H9 (cell line): Measurements from ENCODE around the gene SAMM50. TPM values are rescaled to one million over a fixed set of nuclear protein-coding genes. Genes with fewer than 3 reads are reported as not detected.

ENCODE experiments used
- DNase-seq: peaks from one replicate; pipeline ENCODE4 v3.0.0-alpha.2; 2017
- H2AFZ ChIP-seq: one replicate; pipeline ENCODE4 v1.6.1; 2013; ENCODE audit warnings: mild to moderate bottlenecking, low read length, control low read depth, moderate library complexity
- H2AK5ac ChIP-seq: 2 replicates; pipeline ENCODE4 v1.6.1; 2013; ENCODE audit warnings: low read length, control low read depth, mixed read lengths; ENCODE audit not compliant: insufficient read length
- H2BK120ac ChIP-seq: one replicate; pipeline ENCODE4 v1.6.1; 2013; ENCODE audit warnings: low read depth, mild to moderate bottlenecking, low read length, control low read depth, inconsistent platforms; ENCODE audit not compliant: poor library complexity, severe bottlenecking
- H2BK12ac ChIP-seq: 2 replicates; pipeline ENCODE4 v1.6.1; 2013; ENCODE audit warnings: low read length, control low read depth, mixed read lengths, low read depth; ENCODE audit not compliant: insufficient read length
- H2BK15ac ChIP-seq: 2 replicates; pipeline ENCODE4 v1.6.1; 2013; ENCODE audit warnings: low read depth, low read length, control low read depth
- H2BK20ac ChIP-seq: one replicate; pipeline ENCODE4 v1.6.1; 2013; ENCODE audit warnings: low read depth, mild to moderate bottlenecking, low read length, control low read depth, inconsistent platforms; ENCODE audit not compliant: poor library complexity, severe bottlenecking
- H2BK5ac ChIP-seq: 2 replicates; pipeline ENCODE4 v1.6.1; 2013; ENCODE audit warnings: low read length, control low read depth, mixed read lengths; ENCODE audit not compliant: insufficient read length
- H3K14ac ChIP-seq: 2 replicates; pipeline ENCODE4 v1.6.1; 2013; ENCODE audit warnings: low read length, control low read depth; ENCODE audit not compliant: insufficient read depth
- H3K18ac ChIP-seq: 2 replicates; pipeline ENCODE4 v1.6.1; 2013; ENCODE audit warnings: low read depth, mild to moderate bottlenecking, mixed read lengths, low read length, control low read depth; ENCODE audit not compliant: insufficient read length
- H3K23ac ChIP-seq: 2 replicates; pipeline ENCODE4 v1.6.1; 2013; ENCODE audit warnings: low read length, control low read depth, mixed read lengths, low read depth; ENCODE audit not compliant: insufficient read length
- H3K23me2 ChIP-seq: 2 replicates; pipeline ENCODE4 v1.6.1; 2013; ENCODE audit warnings: low read depth, mild to moderate bottlenecking, mixed read lengths, low read length, control low read depth; ENCODE audit not compliant: insufficient read length, poor library complexity, severe bottlenecking
- H3K27ac ChIP-seq: 2 replicates; pipeline ENCODE4 v1.5.1; 2013; ENCODE audit warnings: low read length, control low read depth, mixed read lengths, low read depth; ENCODE audit not compliant: insufficient read length
- H3K27me3 ChIP-seq: 2 replicates; pipeline ENCODE4 v1.6.1; 2013; ENCODE audit warnings: low read length, control low read depth, inconsistent platforms; ENCODE audit not compliant: insufficient read depth
- H3K4ac ChIP-seq: 2 replicates; pipeline ENCODE4 v1.6.1; 2013; ENCODE audit warnings: low read depth, mild to moderate bottlenecking, control low read depth, inconsistent platforms, low read length, moderate library complexity
- H3K4me1 ChIP-seq: 2 replicates; pipeline ENCODE4 v1.6.1; 2013; ENCODE audit warnings: low read length, control low read depth, inconsistent platforms; ENCODE audit not compliant: insufficient read depth
- H3K4me2 ChIP-seq: 2 replicates; pipeline ENCODE4 v1.6.1; 2013; ENCODE audit warnings: low read length, control low read depth, mixed read lengths; ENCODE audit not compliant: insufficient read length, insufficient read depth
- H3K56ac ChIP-seq: 2 replicates; pipeline ENCODE4 v1.6.1; 2013; ENCODE audit warnings: low read depth, mild to moderate bottlenecking, mixed read lengths, low read length, control low read depth; ENCODE audit not compliant: insufficient read length
- H3K79me1 ChIP-seq: 2 replicates; pipeline ENCODE4 v1.6.1; 2013; ENCODE audit warnings: low read depth, mild to moderate bottlenecking, moderate library complexity, low read length, control low read depth, inconsistent platforms; ENCODE audit not compliant: insufficient read depth, poor library complexity, severe bottlenecking
- H3K79me2 ChIP-seq: 2 replicates; pipeline ENCODE4 v1.6.1; 2013; ENCODE audit warnings: low read length, control low read depth, inconsistent platforms; ENCODE audit not compliant: insufficient read depth
- H3K9ac ChIP-seq: 2 replicates; pipeline ENCODE4 v1.6.1; 2013; ENCODE audit warnings: low read length, control low read depth, mixed read lengths; ENCODE audit not compliant: insufficient read length; ENCODE audit errors: extremely low read depth
- H3K9me3 ChIP-seq: one replicate; pipeline ENCODE4 v1.6.1; 2013; ENCODE audit warnings: low read depth, low read length, inconsistent platforms; ENCODE audit not compliant: control insufficient read depth
- H3T11ph ChIP-seq: one replicate; pipeline ENCODE4 v1.6.1; 2013; ENCODE audit warnings: mild to moderate bottlenecking, low read length, control low read depth, inconsistent platforms
- H4K20me1 ChIP-seq: one replicate; pipeline ENCODE4 v1.6.1; 2013; ENCODE audit not compliant: control insufficient read depth, insufficient read length, insufficient read depth
- H4K5ac ChIP-seq: 2 replicates; pipeline ENCODE4 v1.6.1; 2013; ENCODE audit warnings: low read depth, mild to moderate bottlenecking, mixed read lengths, low read length, control low read depth; ENCODE audit not compliant: insufficient read length
- H4K8ac ChIP-seq: replicated peaks from 2 replicates; pipeline ENCODE4 v1.6.1; 2013; ENCODE audit warnings: low read length, control low read depth, mixed read lengths, low read depth; ENCODE audit not compliant: insufficient read length
- H4K91ac ChIP-seq: 2 replicates; pipeline ENCODE4 v1.6.1; 2013; ENCODE audit warnings: low read depth, mild to moderate bottlenecking, moderate library complexity, mixed read lengths, low read length, control low read depth; ENCODE audit not compliant: insufficient read length
- H3K27ac Mint-ChIP-seq, 3 experiments: 2 replicates in 2 of 3; 3 replicates in 1 of 3; pipeline ENCODE4 v1.8.0; 2020 to 2021; ENCODE audit warnings: mixed read lengths in 3 of 3, mild to moderate bottlenecking in 1 of 3, moderate library complexity in 1 of 3
- H3K27me3 Mint-ChIP-seq: 2 replicates; pipeline ENCODE4 v1.8.0; 2021; ENCODE audit warnings: low read depth, mild to moderate bottlenecking, moderate library complexity, mixed read lengths
- H3K36me3 Mint-ChIP-seq, 3 experiments: 2 replicates in 2 of 3; 3 replicates in 1 of 3; pipeline ENCODE4 v1.8.0; 2020 to 2021; ENCODE audit warnings: low read depth in 3 of 3, mixed read lengths in 3 of 3; ENCODE audit not compliant: insufficient read depth in 1 of 3
- H3K4me1 Mint-ChIP-seq, 2 experiments: 2 replicates each; pipeline ENCODE4 v1.8.0; 2020; ENCODE audit warnings: mixed read lengths in 2 of 2
- H3K4me3 Mint-ChIP-seq, 2 experiments: 2 replicates in 1 of 2; 3 replicates in 1 of 2; pipeline ENCODE4 v1.8.0; 2020 to 2021; ENCODE audit warnings: mild to moderate bottlenecking in 2 of 2, mixed read lengths in 2 of 2, moderate library complexity in 1 of 2
- H3K9me3 Mint-ChIP-seq, 2 experiments: 2 replicates in 1 of 2; 3 replicates in 1 of 2; pipeline ENCODE4 v1.8.0; 2020; ENCODE audit warnings: mild to moderate bottlenecking in 2 of 2, mixed read lengths in 2 of 2, moderate library complexity in 1 of 2
- WGBS: extraction: QIAGEN DNeasy Blood & Tissue Kit; methylation state at CpG from one replicate; pipeline ENCODE4 v1.1.7; 2013; ENCODE audit warnings: missing lambda C conversion rate, low lambda C conversion rate, mixed read lengths; ENCODE audit not compliant: insufficient read length; ENCODE audit errors: extremely low coverage; 5-methylcytosine and 5-hydroxymethylcytosine counted together
- total RNA-seq: library from RNA; stranded (reverse); gene quantifications from 2 replicates; pipeline ENCODE4 v1.2.1, GENCODE V29; 2021
- TF ChIP-seq, protein P1 (sequence below): fragments of 200-600 bp; sonication (generic); conservative IDR thresholded peaks from 3 replicates; pipeline ENCODE4 v1.8.0; 2021; ENCODE audit warnings: antibody characterized with exemption, mild to moderate bottlenecking

SAMM50 gene
- total RNA-seq, 1 experiment from 2014 or later: 57.2 TPM

DNA sequence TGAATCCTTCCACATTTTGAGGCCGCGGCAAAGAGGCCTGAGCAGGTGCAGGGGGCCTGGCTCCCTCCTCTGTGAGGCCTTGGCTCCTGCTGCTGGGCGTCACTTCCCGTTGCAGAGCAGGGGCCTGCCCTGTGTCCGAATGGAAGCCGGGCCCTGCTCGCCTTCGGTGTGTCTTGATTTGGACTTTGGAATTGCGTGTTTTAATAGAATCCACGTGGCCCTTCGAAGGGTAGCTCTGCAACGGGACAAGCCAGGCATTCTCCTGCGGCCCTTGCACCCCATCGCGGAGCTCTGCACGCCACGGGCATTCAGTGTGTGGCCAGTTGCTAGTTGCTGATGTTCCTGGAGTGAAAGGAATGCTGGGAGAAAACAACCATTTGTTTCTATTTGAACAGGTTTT, 25.8 kb downstream of the SAMM50 start:
- Histone ChIP-seq H3K23ac (no peak overlapping the region), H3K9ac (no peak overlapping the region), H2AFZ (no peak overlapping the region), H3K27ac (no peak overlapping the region), H3K27me3 (no peaks in the 10 kb centered on the region), H3K79me2 (no peaks in the 10 kb centered on the region), H3K9me3 (no peaks in the 10 kb centered on the region), H3T11ph (no peak overlapping the region), H2BK5ac (no peak overlapping the region), H3K56ac (no peak overlapping the region), H2BK20ac (no peak overlapping the region), H2BK120ac (no peak overlapping the region), H4K5ac (no peak overlapping the region), H3K4me1 (no peaks in the 10 kb centered on the region), H3K18ac (no peak overlapping the region), H4K91ac (no peak overlapping the region), H4K8ac (no peak overlapping the region), H3K23me2 (no peaks in the 10 kb centered on the region), H2BK12ac (no peak overlapping the region), H2BK15ac (no peak overlapping the region; the same call in 1 of the 2 replicates), H2AK5ac (no peak overlapping the region), H3K14ac (no peak overlapping the region), H4K20me1 (no peaks in the 10 kb centered on the region), H3K79me1 (no peaks in the 10 kb centered on the region), H3K4ac (no peak overlapping the region), H3K4me2 (no peak overlapping the region)
- no peaks in the 10 kb centered on the region; a peak in 1 of 5 replicates for H3K9me3 Mint-ChIP-seq
- no CpG with 5 or more reads among the region's 17 CpGs for WGBS
- no peak overlapping the region for H3K4me3 Mint-ChIP-seq
- no peak overlapping the region for H3K27ac Mint-ChIP-seq
- DNase-seq: no peak
- no peaks in the 10 kb centered on the region for H3K27me3 Mint-ChIP-seq
- TF ChIP-seq, protein P1, sequence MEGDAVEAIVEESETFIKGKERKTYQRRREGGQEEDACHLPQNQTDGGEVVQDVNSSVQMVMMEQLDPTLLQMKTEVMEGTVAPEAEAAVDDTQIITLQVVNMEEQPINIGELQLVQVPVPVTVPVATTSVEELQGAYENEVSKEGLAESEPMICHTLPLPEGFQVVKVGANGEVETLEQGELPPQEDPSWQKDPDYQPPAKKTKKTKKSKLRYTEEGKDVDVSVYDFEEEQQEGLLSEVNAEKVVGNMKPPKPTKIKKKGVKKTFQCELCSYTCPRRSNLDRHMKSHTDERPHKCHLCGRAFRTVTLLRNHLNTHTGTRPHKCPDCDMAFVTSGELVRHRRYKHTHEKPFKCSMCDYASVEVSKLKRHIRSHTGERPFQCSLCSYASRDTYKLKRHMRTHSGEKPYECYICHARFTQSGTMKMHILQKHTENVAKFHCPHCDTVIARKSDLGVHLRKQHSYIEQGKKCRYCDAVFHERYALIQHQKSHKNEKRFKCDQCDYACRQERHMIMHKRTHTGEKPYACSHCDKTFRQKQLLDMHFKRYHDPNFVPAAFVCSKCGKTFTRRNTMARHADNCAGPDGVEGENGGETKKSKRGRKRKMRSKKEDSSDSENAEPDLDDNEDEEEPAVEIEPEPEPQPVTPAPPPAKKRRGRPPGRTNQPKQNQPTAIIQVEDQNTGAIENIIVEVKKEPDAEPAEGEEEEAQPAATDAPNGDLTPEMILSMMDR: no peak
- H3K36me3 Mint-ChIP-seq: peaks cover 34 to 75% (median 58%) of the 10 kb centered on the region in 3 experiments; a peak in 6 of 7 replicates
- no peaks in the 10 kb centered on the region for H3K4me1 Mint-ChIP-seq
